NCI-H1436 (cell line): ENCODE measurements around the gene SESN1.

Experiments used
- DNase-seq: peaks from one replicate; lab custom pipeline; 2025; lab: John Stamatoyannopoulos, UW

SESN1 gene

DNA sequence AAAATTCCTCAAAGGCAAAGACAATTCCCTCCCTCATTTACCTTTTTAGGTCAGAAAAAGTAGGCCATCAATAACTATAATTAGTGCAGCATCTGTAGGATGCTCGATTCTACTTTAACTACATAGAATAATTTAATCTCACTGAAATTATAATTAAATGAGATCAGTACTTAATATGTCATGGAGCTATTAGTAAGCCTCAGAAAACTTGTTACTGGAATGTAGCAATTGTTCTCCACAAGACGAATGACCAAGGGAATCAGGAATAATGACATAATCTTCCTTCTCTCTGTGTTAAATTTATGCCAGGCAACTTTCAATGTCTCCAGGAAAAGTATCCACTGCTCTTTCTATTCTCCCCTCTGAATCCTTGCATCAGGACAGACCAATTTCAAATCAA lies 34.1 kb downstream of the SESN1 start:
- no peak for DNase-seq

DNA sequence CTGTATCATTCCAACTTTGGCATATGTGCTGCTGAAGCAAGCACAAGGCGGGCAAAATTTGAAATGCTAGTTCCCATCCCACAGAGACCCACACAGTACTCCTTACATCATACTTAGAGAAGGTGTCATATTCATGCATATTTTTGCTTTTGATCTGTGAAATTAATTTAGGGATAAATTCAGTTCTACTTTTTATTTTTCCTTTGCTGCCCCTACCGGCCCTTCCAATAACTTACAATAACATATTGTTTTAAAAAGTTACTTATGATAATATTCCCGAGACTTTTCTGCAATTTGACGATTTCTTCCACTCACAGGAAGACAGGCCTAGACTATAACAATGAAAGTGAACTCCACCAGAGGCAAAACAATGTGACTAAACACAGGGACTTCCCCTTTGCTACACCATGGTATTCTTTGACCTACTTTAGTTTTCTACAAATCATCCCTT lies 35.0 kb downstream of the SESN1 start:
- DNase-seq: no peak

DNA sequence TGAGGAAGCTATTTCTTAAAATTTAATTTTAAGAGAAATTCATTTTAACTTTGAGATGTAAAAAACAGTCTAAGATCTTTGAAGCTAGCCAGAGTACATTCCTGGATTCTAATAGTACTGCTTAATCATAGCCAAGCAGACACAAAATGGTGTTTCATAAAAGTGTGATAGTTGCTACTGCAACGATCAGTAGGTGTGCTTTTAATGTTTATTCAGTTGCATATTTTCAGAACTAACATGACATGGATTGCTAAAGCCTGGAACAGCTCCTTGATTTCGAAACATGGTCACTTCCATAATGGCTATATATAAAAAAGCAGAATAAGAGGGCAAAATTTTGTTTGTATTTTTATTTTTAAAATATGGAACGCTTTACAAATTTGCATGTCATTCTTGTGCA lies 35.5 kb downstream of the SESN1 start:
- DNase-seq: no peak

DNA sequence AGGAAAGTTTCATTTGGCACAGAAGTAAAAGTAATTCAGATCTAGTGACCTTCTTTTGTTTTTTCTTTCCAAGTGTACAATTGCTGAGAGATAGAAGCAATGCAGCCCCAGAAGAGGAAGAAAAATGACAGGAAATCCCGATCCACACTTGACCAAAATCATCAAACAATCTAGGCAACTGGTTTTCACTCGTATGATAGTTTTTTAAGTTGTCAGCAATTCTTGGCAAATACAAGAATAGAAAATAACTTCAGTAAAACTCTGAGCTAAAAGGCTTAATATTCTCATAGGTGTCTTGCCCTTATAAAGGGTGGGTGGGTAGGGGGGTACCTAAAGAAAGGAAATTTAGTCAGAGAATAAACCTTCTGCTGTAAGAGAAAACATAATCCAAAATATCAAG lies 36.0 kb downstream of the SESN1 start:
- DNase-seq: no peak

DNA sequence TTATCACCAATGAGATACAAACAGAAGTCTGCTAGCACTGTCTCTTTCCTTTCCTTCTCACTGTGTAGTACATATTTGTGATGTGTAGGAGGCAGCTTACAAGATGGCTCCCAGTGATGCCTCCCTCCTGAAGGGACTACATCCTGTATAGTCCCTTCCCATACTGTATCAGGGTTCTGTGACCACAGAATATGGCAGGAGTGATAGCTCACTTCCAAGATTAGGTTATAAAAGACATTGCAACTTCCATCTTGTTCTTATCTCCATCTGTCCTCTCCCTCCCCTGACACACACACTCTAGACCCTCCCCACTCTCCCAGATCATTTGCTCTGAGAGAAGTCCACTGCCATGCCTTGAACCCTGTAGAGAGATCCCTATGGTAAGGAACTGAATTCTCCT lies 38.0 kb downstream of the SESN1 start:
- DNase-seq: no peak

DNA sequence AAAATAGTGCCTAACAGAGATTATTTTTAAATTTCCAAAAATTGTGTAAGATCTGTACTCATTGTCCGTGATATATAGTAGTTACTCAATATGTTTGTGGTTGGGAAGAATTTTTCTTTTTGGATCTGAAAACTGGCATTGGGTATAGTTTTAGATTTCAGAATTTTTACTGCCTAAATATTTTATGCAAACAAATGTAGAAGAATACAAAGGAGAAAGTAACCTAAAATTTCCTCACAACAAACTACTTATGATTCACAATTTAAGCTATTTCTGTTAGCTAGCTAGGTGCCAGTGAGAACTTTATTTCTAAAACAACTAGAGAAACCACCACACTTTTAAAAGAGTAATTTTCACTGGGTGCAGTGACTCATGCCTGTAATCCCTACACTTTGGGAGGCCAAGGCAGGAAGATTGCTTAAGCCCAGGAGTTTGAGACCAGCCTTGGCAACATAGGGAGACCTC lies 38.8 kb downstream of the SESN1 start:
- no peak for DNase-seq

DNA sequence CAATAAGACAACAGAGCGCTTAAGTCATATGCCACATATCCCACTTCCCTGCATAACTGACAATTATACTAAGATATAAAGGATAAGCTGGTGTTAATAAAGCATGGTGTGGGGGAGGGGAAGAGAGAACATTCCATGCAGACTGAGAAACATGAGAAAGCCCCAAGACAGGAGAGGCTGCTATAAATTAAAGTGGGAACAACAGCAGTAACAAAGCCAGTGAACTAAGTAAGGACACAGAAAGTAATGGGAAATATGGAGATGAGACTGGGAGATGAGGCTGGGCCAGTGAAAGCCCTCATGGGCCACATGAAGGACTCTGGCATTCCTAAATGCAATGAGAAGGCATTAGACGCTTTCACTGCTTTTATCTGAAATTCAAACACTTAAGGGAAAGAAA lies 41.3 kb downstream of the SESN1 start:
- no peak for DNase-seq

DNA sequence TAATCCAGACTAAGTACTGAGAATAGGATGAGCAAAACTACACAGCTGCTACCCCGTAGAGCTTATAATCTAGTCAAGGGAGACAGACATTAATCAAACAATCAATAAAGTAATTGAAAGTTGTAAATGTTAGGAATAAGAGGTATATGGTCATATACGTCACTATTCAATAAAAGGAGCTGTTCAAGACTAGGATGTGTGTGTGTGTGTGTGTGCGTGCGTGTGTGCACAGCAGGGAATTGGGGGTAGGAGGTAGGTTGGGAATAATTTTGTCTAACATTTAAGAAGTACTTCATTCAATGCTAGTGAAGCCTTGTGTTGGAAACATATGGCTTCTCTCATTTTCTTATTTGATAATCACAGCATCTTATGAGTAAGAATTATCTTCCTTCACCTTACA lies 41.8 kb downstream of the SESN1 start:
- DNase-seq: no peak

DNA sequence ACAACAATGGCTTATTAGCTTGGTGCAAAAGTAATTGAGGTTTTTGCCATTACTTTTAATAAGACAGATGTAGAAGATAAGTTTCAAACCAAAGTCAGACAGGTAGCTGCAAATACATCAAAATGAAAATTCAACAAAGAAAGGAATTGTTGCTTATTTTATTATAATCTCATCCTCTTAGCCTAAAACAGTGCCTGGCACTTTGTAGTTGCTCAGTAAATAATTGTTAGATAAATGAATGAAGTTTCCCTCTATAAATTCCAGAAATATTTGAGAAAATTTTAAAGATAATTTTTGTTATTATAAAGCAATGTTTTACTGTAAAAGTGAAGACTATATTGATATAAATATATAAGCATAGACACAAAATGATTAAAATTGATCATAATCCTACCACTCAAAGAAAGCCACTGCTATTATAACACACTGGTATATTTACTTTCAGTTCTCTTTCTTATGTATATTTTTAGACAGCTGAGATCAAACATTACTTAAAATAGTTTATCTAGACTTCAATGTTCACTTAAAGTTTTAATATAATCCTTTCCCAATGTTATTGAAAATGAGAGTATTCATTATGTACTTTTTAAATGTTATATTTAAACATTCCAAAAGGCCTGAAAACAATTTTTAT lies 42.5 kb downstream of the SESN1 start:
- no peak for DNase-seq

DNA sequence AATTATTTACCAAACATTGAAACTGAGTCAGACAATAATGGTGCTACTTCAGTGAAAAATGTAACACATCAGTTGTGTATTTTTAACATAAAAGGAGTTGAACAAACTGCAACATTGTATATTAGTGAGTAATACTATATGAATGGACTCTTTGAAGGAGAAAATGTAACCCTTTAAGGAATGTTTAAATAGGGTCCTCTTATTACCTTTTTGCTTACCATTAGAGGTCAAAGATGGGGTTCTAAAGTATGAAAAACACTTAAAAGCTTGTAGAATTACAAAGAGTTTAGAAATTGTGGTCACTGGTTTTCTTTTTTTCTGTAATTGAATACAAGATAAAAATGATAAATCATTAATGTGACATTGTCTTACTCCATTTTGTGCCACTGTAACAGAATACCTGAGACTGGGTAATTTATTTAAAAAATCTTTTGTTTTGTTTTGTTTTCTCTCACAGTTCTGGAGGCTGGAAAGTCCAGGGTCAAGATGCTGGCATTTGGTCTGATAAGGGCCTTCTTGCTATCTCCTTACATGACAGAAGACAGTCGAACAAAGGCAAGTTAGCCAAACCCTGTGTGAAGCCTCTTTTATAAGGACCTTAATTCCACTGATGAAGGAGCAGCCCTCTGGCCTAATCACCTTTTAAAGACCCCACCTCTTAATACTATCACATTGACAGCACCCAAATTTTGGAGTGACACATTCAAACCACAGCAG lies 43.2 kb downstream of the SESN1 start:
- no peak for DNase-seq

DNA sequence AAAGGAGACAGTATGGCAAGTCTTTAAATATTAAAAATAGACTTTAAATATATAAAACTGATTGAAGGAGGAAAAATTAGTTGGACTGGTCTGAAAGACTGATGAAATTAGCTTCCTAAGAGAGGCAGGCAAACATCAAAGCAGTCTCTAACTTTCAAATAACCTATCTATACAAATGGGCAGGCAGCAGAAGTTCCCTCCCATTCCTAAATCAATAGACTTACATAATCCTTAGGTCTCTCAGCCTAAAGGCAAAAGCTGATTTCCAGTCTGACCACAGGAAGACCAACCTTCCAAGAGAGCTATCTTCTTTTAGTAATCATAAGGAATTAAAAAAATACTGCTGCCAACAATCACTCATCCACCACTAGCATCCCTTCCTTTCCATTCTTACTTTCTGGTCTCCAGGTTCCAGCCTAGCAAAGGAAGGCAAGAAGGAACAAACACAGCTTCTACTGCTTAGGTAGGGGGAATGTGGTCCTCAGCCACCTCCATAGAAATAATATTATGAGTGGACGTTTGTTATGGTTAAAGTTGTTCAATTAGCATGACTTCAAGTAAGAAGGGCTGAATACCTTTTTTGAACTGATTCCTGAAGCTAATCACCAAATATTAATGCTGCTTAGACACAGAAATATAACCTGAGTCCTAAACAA lies 44.1 kb downstream of the SESN1 start:
- no peak for DNase-seq

DNA sequence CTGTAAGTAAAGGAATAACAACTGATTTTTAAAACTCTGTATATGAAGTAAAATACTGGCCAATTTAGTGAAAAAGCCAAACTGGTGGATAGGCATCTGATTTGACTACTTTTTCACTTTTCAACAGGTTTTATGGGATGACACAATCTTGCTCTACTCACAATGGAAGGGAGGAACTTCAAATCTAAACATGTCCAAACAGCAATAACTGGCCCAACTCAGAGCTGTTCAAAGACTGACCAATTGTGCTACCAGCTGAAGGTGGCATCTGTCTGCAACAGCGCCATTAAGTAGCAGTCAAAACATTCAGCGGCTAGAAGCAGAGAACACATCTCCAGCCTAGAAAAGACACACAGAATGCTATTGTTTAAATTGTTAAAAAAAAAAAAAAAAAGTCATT lies 44.6 kb downstream of the SESN1 start:
- DNase-seq: no peak

DNA sequence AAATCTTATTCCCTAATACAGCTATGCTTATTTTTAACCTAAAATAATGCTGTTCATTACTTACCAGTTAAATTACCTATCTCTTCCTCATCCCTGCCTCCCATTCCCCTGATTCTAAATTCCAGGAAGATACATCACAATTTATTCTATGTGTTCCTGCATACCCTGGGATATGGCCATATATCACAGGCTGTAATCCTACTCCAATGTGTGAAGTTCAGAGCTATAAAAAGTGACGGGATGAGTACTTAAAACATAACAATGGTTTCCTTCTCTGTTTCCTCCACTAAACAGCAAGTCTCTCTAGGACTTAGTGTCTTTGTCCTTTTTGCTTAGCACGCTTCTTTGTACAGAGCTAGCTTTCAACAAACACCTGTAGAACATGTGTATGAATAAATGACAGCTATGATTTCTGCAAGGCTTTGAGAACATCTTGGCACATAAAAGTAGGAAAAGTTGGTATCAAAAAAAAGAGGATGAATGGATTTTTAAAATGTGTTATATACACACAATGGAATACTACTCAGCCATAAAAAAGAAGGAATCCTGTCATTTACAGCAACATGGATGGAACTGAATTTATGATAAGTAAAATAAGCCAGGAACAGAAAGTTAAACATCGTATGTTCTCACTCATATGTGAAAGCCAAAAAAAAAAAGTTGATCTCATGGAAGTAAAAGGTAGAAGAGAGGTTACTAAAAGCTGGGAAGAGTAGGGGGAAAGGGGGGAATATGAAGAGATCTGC lies 45.8 kb downstream of the SESN1 start:
- no peak for DNase-seq

DNA sequence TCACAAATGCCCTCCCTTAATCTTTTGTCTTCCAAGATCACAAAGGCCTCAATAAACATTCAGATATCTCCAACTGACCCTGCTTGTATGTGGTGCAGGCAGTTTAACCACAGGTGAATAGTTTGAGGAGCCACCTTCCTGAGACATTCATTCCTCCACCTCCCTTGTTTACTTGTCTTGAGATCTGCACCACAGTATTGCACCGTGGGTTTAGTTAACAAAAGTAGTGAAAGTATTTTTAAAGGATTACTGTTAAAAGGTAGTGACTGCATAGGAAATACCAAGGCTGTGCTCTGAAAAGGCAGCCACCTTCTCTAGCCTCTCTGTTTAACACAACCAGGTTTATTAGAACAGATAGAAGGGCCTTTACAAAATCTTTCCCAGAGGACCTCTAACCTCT lies 46.5 kb downstream of the SESN1 start:
- DNase-seq: no peak

DNA sequence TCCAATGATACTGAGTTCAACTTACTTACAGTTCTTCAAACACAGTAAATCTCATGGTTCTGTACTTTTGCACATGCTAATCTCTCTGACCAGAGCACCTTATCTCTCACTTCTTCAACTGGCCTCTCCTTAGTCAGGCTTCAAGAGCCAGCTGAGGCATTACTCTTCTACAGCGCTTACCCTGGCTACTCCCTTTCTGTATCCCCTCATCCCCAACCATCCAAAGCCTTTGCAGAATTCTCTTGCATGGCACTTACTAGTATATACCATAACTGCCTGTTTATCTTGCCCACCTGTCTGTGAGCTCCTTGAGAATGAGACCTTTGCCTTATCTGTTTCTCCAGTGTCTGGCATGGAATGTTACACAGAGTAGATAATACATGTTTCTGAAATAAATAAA lies 49.2 kb downstream of the SESN1 start:
- DNase-seq: no peak

DNA sequence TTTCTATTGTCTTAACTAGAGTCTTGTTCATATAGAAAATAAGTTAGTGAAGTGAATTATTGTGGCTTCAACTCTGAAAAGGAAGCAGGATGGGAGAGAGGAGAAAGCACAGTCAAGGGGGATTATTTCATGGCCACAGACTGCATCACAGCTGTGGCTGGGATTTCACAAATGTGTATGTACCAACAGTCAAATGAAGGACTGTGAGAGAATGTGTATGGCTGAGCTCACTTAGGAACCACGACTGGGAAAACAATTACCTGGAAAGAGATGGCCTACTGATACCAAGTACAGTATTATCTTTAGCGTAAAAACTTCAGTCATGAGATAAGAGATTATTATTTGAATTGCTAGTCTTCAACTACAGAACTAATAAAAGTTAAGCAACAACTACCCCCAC lies 54.9 kb downstream of the SESN1 start:
- DNase-seq: no peak

DNA sequence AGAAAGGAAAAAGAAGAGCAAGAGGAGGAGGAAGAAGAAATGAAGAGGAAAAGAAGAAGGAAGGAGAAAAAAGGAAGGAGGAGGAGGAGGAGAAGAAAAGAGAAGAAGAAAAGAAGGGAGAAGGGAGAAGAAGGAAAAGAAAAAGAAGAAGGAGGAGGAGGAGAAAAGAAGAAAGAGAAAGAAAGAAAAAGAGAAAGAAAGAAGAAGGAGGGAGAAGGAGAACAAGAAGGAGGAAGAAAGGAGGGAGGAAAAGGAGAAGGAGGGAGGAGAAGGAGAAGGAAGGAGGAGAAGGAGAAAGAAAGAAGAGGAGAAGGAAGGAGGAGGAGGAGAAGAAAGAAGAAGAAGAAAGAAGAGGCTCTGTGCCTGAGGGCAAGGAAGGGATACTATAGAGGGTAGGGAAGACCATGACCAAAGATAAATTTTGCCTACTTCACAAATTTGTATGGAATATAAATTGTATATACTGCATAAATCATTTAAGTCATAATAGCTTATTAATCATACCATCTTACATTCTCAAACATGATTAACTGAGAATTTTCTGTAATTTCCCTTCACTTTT lies 55.7 kb downstream of the SESN1 start:
- DNase-seq: no peak

DNA sequence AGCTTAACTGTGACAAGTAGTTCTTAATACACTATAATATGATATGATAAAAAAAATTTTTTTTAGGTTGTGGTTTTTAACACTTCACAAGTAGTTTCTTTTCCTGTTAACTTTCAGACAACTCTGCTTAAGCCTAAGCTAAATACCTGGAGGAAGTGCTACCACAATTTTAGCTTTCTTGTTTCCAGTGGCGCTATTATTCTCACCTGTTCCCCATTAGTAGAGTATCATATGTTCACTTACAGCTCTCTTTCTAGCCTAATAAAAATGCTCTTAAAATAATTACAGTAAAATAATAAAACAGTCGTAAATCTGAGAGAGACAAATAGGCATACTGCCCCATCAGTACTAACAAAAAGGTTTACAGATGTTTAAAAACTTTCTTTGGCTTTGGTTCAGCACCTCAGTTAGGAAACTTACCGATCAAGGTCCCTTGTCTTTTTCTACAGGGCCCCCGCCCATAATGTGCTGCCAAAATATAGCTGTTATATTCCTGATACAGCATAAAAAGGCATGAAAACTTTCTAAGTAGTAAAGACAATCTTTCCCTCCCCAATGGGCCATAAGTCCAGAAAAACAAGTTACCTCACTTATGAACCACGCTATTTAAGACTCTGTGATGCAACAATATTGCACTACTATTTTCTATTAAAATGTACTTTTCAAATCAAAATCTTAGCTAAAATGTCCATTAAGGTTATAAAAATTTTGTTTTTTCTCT lies 57.9 kb downstream of the SESN1 start:
- no peak for DNase-seq

DNA sequence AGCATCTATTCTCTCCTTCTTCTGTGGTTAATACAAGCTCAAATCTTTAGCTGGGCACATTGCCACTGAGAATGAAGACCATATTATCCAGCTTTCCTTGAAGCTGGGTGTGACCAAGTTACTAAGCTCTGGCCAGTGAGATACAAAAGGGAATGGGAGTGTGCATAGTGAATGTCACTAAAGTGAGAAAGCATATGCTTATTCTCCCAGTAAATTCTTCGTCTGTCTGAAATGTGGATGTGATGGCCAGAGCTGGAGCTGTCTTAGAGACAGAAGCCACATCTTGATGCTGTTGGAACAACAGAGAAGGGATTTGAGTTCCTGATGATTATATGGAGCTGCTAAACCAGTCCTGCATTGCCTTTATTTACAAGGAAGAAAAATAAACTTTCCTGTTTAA lies 60.1 kb downstream of the SESN1 start:
- DNase-seq: no peak

DNA sequence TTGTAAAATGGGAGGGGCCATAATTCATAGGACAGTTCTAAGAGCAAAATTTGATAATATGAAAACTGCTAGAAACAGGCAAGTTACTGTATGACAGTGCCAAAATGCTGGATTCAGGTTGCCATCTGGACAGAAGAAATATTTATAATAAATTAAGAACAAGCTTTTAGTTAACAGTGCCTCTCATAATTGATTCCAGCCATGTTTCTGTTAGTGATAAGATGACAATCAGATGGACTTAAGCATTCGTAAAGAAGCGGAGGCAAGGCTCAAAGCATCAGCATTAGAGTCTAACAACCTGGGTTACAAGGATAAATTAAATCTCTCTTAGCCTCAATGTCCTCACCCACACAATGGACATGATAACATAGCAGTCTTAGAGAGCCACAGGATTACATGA lies 61.0 kb downstream of the SESN1 start:
- no peak for DNase-seq

DNA sequence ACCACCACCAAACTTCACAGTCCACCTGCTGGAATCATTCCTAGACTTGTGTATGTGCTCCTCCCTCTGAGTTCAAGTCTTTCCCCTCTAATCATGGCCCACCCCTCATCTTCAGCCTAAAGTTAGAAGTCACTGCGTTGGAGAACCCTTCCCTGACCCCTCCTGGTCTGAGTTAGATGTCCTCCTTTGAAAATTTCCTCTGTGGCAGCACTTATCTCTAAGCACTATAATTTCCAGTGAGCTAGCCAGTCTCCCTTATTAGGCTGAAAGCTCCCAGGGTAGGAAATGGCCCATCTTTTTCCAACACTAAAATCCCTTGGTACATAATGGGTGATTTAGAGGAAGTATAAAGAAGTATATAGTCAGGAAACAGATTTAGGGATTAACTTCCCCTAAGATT lies 63.2 kb downstream of the SESN1 start:
- DNase-seq: no peak

DNA sequence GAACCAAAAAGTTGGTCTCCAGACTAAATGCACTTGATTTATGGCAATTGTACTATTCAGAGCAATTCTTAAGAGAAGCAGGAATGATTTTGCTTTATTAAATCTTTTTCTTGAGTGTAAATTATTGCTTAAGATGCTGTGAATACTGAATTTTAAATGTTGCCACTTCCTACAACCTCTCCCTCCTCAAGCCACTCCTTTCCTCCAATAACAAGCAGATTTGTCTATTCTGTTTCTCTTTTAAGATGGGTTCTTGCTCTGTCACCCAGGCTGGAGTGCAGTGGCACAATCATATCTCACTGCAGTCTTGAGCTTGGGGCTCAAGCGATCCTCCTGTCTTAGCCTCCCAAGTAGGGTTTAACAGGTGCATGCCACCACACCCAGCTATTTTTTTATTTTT lies 65.3 kb downstream of the SESN1 start:
- no peak for DNase-seq
